HG02852 (cell line): ENCODE measurements around the gene SDHC.
"Not testable (repeated sequence)": the region's sequence is repeated elsewhere in the genome, so short reads cannot be mapped to it uniquely, and the experiment has no call there.

ENCODE experiments used
- ATAC-seq: cut with Tn5 transposase; IDR thresholded peaks from one replicate; pipeline ENCODE4 v1.9.1; 2021; ENCODE audit warnings: mild to moderate bottlenecking, moderate library complexity; ENCODE audit not compliant: unreplicated experiment

The SDHC gene

DNA sequence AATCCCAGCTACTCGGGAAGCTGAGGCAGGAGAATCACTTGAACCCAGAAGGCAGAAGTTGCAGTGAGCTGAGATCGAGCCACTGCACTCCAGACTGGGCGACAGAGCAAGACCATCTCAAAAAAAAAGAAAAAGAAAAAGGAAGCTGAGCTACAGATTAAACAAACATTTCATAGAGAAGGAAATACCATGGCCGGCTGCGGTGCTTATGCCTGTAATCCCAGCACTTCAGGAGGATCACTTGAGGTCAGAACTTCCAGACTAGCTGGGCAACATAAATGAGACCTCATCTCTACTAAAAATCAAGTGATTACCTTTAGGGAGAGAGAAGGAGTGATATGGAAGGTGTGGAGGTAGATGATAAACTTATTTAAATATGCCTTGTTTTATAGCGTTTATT is 67.5 kb downstream of the SDHC start:
- ATAC-seq = no peak

DNA sequence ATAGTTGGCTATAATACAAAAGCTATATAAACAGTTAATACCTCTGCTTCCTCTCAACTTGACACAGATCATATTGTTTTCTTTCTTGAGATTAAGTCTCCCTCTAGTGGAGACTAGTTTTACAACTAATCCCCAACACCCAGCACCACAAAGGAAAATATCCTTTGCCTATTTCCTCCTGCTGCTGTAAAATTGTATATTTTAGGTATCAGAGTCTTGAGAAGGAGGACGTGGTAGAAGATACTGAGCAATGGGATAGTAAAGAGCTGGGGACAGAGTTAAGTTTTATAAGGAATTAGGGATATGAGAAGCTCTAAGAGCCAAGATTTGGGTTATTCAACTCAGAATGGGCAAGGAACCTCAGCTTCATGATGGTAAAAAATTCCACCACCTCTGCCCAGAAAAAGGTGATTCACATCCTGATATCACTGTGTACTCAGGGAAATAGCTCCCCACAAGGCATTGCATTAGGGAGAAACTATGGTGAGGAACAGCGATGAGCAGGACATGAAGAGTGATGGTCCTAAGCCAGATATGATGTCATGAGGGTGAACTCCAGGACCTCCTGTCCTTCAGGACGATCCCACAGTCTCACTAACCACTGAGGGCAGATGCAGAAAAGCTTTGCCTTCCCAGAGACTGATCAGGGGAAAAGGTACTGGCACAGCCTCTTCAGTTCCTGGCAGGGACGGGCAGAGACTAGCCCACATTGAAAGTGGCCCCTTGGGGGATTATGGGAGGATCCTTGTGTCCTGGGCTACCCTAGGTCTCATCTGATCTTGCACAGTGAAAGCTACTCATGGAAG is 68.2 kb downstream of the SDHC start:
- no peak for ATAC-seq

DNA sequence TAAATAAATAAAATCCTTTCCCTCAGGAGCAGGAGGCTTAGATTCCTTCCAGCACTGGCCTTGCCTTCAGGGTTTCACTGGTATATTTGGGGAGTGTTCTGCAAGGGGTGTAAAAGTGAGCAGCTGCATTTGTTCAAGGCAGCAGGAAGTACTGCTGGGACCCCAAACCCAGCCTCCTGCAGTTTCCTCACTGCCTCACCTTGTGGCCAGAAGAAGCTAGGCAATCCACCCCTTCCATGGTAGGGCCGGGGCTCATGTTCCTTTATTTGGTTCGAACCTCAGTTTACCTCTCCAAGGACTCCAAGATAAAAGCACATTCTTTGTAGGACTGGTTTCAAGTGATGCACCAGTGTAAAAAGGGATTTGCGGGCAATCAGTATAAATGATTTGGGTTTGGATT is 74.5 kb downstream of the SDHC start:
- no peak for ATAC-seq

DNA sequence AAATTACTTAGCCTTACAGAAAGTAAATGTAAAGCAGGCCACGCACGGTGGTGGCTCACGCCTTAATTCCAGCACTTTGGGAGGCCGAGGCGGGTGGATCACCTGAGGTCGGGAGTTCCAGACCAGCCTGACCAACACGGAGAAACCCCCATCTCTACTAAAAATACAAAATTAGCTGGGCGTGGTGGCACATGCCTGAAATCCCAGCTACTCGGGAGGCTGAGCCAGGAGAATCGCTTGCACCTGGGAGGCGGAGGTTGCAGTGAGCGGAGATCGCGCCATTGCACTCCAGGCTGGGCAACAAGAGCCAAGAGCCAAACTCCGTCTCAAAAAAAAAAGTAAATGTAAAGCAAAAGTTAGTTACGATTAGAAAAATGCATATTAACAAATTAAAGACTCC is 75.0 kb downstream of the SDHC start:
- not testable (repeated sequence) for ATAC-seq

DNA sequence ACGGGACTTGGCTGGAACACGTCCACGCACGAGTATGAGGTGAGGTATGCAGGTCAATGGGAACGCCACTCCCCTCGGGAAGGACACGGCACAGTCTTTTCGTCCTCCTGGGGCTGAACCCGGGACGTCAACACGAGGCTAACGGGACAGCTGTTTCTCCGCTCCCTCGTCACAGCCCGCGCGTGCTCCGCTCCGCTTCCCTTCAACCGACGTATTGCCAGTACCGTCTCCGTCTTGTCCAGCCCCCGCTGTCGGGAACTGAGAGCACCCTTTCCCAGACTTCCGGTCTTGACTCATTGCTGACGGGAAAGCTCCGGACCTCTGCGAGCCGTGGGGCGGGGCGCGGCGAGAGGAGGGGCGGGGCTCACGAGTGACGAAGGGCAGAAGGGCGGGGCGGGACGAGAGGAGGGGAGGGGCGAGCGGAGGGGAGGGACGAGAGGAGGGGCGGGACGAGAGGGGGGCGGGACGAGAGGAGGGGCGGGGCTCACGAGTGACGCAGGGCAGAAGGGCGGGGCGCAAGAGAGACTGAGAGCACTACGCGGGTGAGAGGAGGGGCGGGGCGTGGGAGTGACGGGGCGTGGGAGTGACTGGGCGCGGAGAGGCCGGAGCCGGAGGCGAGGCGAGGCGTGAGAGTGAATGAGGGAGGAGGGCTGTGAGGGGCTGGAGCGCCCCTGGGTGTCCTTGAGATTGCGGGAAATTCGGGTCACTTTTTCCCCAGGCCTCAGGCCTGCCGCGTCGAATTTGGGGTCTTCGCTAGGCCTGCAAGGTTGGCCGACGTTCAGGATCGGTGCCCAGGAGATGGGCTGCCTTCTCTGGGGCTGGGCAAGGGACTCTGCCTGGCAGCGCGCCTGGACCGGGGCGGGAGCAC is 75.7 kb downstream of the SDHC start:
- peak; percentile 75 for ATAC-seq

DNA sequence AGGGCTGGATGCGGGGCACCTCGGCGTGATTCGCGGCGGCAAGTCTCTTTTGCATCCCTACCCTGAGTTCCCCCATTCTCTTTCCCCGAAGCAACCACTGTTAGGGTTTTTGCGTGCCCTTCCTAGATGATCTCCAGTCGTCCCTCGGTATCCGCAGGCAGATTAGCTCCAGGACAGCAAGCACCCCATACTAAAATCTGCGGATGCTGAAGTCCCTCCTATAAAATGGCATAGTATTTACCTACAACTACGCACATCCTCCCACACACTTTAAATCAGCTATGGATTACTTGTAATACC is 76.3 kb downstream of the SDHC start:
- peak; percentile 7 for ATAC-seq

DNA sequence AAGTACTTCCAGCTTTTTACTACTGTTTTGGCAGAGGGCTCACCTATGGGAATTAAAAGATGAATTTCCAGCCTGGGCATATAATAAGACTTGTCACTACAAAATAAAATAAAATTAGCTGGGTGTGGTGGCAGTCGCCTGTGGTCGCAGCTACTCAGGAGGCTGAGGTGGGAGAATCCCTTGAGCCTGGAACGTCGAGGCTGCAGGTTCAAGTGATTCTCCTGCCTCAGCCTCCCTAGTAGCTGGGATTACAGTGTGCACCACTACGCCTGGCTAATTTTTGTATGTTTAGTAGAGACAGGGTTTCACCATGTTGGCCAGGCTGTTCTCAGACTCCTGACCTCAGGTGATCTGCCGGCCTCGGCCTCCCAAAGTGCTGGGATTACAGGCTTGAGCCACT is 77.0 kb downstream of the SDHC start:
- not testable (repeated sequence) for ATAC-seq

DNA sequence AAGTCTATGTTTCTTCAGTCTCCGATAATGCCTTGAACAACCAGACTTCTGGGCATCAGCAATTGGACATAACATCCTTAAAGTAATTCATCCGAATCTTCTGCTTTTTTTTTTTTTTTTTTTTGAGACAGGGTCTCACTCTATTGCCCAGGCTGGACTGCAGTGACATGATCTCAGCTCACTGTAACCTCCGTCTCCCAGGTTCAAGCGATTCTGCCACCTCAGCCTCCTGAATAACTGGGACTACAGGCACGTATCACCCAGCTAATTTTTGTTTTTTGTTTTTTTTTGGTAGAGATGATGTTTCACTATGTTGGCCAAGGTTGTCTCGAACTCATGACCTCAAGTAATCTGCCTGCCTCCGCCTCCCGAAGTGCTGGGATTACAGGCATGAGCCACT is 77.4 kb downstream of the SDHC start:
- ATAC-seq = no peak

DNA sequence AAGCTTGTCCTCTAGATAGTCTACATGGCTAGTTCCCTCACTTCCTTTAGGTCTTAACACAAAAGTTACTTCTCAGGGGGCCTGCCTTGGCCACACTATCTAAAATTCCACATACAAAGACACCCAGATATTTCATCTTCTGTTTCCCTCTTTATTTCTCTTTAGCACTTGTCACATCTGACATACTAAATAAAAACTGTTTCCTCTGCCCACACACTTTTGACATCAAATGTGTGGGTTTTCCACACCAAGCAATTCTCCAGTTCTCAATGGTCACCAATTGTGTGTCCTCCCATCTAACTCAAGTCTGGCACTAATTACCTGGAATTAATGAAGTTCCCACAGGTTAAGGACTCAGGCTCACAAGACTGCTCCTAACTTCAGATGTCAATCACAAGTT is 79.0 kb downstream of the SDHC start:
- no peak for ATAC-seq

DNA sequence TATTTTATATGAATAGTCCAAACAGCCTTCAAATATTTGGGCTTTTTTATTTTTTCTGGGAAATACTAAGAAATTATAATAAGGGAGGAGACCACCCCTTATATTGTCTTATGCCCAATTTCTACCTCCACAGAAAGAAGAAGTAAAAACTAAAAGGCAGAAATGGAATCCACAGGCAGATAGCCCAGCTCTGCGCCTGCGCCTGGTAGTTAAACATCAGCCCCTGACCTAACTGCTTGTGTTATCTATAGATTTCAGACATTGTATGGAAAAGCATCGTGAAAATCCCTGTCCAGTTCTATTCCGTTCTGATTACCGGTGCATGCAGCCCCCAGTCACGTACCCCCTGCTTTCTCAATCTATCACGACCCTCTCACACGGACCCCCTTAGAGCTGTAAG is 82.9 kb downstream of the SDHC start:
- not testable (repeated sequence) for ATAC-seq

DNA sequence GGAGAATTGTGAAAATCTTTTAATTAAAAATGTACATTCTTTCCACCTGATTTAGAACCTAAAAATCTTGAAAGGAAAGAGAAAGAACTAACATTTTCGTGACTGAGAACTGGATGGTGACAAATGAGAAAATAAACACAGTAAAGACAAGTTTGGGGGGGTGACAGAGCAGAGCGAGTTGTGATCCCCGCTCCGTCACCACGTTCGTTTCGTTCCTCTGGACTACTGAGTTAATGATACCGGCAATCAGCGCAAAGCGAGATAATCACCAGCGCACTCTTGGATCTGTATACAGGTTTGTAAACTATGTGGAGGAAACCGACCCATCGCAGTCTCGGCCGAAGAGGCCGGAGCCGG is 84.7 kb downstream of the SDHC start:
- no peak for ATAC-seq

DNA sequence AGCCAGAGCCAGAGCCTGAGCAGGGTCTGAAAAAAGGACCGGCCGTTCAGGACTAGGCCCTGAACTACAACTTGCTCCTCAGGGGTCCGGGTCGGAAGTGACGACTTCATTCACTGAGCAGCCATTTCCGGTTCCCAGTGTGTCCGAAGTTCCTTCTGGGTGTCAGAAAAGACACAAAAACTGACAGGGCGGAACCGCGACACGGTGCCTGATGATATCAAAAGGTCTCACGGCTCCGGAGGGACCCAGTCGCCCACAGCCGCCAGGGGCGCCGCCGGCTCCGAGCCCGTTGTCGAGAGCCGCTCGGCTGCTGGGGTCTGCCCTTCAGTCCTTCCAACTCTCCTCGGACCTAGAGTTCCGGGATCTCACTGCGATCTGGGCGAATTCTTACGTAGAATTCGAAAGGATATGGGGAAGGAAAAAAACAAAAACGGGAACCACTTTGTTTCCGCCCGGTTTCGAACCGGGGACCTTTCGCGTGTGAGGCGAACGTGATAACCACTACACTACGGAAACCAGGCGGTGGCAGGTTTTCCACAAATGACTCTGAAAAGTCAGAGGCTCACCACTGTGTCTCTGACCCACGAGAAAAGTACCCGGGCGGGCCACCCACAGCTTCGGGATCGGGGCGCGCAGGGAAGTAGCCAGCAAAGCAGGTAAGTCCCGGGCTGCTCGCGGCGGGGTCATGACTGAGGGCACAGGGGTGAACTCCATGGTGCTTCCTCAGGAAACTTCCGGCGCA is 85.2 kb downstream of the SDHC start:
- ATAC-seq = peak; percentile 73

DNA sequence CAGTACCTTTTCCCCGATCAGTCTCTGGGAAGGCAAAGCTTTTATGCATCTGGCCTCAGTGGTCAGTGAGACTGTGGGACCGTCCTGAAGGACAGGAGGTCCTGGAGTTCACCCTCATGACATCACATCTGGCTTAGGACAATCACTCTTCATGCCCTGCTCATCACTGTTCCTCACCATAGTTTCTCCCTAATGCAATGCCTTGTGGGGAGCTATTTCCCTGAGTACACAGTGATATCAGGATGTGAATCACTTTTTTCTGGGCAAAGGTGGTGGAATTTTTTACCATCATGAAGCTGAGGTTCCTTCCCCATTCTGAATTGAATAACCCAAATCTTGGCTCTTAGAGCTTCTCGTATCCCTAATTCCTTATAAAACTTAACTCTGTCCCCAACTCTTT is 88.3 kb downstream of the SDHC start:
- ATAC-seq = no peak

DNA sequence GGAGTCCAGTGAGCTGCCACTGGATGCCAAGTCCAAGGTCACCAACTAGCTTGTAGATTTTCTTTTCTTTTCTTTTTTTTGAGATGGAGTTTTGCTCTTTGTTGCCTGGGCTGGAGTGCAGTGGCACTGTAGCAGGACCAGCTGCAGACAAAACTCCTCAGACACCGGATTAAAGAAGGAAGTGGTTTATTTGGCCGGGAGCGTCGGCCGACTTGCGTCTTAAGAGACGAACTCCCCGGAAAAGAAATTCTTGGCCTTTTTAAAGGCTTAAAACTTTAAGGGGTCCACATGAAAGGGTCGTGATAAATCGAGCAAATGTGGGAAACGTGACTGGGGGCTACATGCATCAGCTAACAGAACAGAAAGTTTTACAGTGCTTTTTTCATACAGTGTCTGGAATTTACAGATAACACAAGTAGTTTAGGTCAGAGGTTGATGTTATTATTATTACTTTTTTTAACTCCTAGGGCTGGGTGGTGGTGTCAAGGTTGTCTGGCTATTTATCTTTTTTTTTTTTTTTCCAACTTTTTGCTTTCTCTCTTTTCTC is 89.9 kb downstream of the SDHC start:
- ATAC-seq = no peak

DNA sequence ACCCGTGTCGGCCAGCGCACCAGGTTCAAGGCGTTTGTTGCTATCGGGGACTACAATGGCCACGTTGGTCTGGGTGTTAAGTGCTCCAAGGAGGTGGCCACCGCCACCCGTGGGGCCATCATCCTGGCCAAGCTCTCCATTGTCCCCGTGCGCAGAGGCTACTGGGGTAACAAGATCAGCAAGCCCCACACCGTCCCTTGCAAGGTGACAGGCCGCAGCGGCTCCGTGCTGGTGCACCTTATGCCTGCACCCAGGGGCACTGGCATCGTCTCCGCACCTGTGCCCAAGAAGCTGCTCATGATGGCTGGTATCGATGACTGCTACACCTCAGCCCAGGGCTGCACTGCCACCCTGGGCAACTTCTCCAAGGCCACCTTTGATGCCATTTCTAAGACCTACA is 92.4 kb downstream of the SDHC start:
- not testable (repeated sequence) for ATAC-seq

DNA sequence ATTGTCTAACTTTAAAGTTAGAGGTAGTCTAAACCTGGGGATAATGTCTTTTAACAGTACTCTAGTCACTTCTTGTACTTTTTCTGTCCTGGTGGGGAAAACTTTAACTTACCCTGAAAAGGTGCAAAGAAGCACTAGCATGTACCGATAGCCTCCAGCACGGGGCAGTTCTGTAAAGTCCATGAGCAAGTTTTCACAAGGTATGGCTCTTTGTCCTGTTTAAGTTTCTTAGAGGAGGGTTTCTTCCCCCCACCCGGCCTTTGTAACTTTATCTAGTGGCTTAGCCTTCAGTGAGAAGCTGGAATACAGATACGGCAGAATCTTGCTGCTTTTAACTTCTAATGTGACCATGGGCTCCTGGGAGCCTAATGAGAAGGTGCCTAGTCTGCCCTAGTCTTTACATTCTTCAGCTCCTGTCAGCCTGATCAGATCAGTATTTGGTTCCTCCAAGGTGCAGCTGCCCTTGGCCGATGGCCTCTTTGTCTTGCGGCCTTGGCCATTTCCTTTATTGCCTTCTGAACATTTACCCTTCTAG is 93.3 kb downstream of the SDHC start:
- no peak for ATAC-seq

DNA sequence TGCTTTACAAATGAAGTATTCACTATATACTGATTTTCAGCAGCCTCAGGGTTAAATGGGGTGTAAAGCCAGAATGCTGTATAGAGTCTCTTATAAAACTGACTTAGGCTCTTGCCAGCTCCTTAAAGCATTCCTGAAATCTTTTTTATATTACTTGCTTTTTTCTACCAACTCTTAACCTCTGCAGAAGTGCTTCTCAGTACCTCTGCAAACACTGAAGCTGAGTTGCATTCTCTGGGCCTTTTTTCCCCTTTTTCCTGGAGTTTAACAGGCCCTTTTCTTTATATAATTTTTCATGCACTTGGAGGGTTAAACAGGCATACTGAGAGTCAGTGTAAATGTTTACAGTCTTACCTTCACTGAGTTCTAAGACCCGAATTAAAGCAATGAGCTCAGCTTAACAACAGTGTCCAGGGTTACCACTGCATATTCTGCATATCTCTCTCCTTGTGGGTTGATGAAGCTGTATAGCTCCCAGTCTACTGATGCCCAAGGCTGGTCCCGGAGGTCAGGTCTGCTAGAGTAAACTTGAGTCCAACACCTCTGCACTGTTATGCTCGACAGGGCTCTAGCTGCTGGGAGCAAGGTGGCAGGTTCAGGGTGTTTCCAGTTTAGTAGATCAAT is 94.4 kb downstream of the SDHC start:
- no peak for ATAC-seq

DNA sequence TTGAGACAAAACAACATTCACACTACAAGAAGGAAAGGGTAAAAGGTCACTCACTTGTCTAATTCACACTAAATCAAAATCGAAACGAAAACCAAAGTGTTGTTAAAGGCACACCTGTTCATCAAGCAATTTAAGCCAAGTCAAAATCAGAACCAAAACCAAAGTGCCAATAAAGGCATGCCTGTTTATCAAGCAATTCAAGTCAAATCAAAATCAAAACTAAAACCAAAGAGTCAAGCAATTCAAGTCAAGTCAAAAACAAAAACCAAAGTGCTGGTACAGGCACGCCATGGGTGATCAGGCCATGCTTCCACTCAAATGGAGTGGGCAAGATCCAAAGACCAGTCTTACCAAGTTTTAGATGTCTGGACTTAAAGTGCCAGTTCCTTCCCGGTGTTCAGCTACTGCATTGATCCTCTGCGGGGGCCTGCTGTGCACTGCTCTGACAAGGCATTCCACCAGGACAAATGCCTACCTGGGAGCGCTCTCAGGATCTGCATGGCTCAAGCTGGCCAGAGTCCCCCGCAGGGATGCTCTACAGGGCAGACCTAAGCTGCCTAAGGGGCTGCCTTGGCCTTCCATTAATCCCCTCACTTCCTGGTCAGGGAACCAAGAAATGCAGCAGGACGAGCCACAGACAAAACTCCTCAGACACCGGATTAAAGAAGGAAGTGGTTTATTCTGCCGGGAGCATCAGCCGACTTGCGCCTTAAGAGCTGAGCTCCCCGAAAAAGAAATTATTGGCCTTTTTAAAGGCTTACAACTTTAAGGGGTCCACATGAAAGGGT is 95.9 kb downstream of the SDHC start:
- ATAC-seq = not testable (repeated sequence)

DNA sequence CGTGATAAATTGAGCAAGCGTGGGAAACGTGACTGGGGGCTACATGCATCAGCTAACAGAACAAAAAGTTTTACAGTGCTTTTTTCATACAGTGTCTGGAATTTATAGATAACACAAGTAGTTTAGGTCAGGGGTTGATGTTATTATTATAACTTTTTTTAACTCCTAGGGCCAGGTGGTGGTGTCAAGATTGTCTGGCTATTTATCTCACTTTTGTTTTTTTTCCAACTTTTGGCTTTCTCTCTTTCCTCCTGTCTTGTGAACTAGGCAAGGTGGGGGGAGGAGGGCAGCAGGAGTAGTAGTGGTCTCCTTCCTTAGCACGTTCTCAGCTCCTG is 96.4 kb downstream of the SDHC start:
- ATAC-seq = not testable (repeated sequence)
